Bronchial epithelial cell (primary cell): ENCODE measurements around the gene TP53. TPM values are rescaled to one million over a fixed set of nuclear protein-coding genes. Genes with fewer than 3 reads are reported as not detected.

Experiments
- DNase-seq: peaks from one replicate; pipeline ENCODE4 v3.0.0-alpha.2; 2010; ENCODE audit warnings: low read depth
- FAIRE-seq: peaks from 2 replicates; lab custom pipeline; 2011; peaks lifted over from hg19 to GRCh38; lab: Jason Lieb, UNC
- H3K27me3 ChIP-seq: 2 replicates; pipeline ENCODE4 v1.5.1; 2011; ENCODE audit warnings: low read length; ENCODE audit not compliant: control insufficient read depth, insufficient read depth
- H3K36me3 ChIP-seq: 2 replicates; pipeline ENCODE4 v1.5.1; 2011; ENCODE audit warnings: low read length; ENCODE audit not compliant: control insufficient read depth, insufficient read depth
- H3K4me3 ChIP-seq: 2 replicates; pipeline ENCODE4 v1.5.1; 2011; ENCODE audit warnings: mild to moderate bottlenecking, low read depth, low read length, control low read depth
- CTCF ChIP-seq: IDR thresholded peaks from 2 replicates; pipeline ENCODE4 v1.5.1; 2011; ENCODE audit warnings: mild to moderate bottlenecking, moderate library complexity, low read length, control low read depth, inconsistent platforms; ENCODE audit not compliant: insufficient read depth, severe bottlenecking
- total RNA-seq: library from RNA; depleted of rRNA; stranded (reverse); fragments of >200 nt; gene quantifications from 2 replicates; pipeline ENCODE4 v1.2.1, GENCODE V29; 2014

TP53 gene
- total RNA-seq, 1 donor from 2014 or later: 9.2 TPM

- Histone ChIP-seq H3K4me3 (no peak overlapping the region), H3K36me3 (no peaks in the 10 kb centered on the region), H3K27me3 (peaks cover 27% of the 10 kb centered on the region)
- DNase-seq: no peak
- no peak for TF ChIP-seq CTCF
- no peak for FAIRE-seq
These were observed 32.3 kb downstream of the TP53 start for GRCh38 chr17:7654832-7655540.

- FAIRE-seq: peak; percentile 68
- TF ChIP-seq CTCF: no peak
- Histone ChIP-seq H3K4me3 (no peak overlapping the region), H3K36me3 (no peaks in the 10 kb centered on the region), H3K27me3 (peaks cover 30% of the 10 kb centered on the region)
- DNase-seq: no peak
These were observed 34.6 kb downstream of the TP53 start for GRCh38 chr17:7652388-7653356.

GRCh38 chr17:7651665-7652387 lies 35.5 kb downstream of the TP53 start:
- H3K27me3 ChIP-seq: peaks cover 30% of the 10 kb centered on the region
- no peaks in the 10 kb centered on the region for H3K36me3 ChIP-seq
- no peak for DNase-seq
- no peak overlapping the region for H3K4me3 ChIP-seq
- TF ChIP-seq CTCF: no peak
- FAIRE-seq: no peak

GRCh38 chr17:7651097-7651664 lies 36.1 kb downstream of the TP53 start:
- no peak for FAIRE-seq
- Histone ChIP-seq H3K27me3 (peaks cover 30% of the 10 kb centered on the region), H3K36me3 (no peaks in the 10 kb centered on the region), H3K4me3 (no peak overlapping the region)
- DNase-seq: no peak
- no peak for TF ChIP-seq CTCF

- FAIRE-seq (no peak), DNase-seq (peak; percentile 23)
- Histone ChIP-seq H3K4me3 (no peak within 1 kb of the TSS), H3K36me3 (no peaks in the 10 kb centered on the region), H3K27me3 (peaks cover 30% of the 10 kb centered on the region)
- TF ChIP-seq CTCF: no peak
These were observed 36.7 kb downstream of the TP53 start, which contains the start of gene ATP1B2 for GRCh38 chr17:7650509-7651096. TSS of gene ATP1B2 (plus strand) at chr17:7650926. CDS start at chr17:7651519, 593 bp downstream.
